ENCODE measurements around the gene TEX29.

DNA sequence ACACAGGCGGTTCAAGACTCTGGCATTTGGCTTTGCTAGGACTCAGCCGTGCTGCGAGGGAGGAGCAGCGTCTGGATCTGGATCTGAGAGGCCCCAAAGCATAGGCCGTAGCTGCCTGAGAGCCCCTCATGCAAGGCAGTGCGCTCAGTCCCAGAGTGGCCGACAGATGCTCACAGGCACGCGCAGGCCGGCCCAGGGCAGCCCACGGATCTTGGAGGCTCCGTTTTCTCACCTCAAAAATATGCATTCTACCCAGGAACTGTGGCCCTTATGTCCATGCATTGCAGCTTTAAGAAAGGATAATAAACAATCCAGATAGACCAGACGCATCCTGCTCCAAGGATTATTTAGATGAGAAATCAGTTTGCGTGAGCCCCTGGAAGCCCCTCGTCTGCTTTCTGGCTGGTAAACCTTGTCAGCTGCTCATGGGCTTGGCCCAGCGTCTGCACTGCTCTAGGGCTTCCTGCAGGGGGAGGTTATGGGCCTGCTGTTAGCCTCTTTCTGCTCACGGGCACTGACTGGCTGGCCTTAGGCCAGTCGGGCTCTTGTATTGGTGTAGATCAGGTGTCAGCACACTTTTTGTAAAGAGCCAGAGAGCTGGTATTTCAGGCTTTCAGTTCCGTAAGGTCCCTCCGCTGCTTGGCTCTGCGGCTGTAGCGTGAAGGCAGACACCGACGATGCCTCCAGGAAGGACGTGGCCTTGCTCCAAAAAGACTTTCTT lies 24.2 kb downstream of the TEX29 start:
- TF ChIP-seq, protein P1, sequence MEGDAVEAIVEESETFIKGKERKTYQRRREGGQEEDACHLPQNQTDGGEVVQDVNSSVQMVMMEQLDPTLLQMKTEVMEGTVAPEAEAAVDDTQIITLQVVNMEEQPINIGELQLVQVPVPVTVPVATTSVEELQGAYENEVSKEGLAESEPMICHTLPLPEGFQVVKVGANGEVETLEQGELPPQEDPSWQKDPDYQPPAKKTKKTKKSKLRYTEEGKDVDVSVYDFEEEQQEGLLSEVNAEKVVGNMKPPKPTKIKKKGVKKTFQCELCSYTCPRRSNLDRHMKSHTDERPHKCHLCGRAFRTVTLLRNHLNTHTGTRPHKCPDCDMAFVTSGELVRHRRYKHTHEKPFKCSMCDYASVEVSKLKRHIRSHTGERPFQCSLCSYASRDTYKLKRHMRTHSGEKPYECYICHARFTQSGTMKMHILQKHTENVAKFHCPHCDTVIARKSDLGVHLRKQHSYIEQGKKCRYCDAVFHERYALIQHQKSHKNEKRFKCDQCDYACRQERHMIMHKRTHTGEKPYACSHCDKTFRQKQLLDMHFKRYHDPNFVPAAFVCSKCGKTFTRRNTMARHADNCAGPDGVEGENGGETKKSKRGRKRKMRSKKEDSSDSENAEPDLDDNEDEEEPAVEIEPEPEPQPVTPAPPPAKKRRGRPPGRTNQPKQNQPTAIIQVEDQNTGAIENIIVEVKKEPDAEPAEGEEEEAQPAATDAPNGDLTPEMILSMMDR (IDR thresholded peaks at IDR 0.05), result no peak
- TF ChIP-seq POLR2AphosphoS5 (IDR thresholded peaks at IDR 0.05; ENCODE audit: low read depth, low read length) (no peak), SIN3A (IDR thresholded peaks at IDR 0.05; ENCODE audit: borderline replicate concordance, insufficient read depth, low read depth, low read length) (no peak)
